Upper lobe of left lung (tissue), 6 donors: ENCODE results near the gene PKNOX2. TPM values are rescaled to one million over a fixed set of nuclear protein-coding genes. Genes with fewer than 3 reads are reported as not detected.
A peak's percentile ranks its signal among the peaks of the same experiment; 100 is the strongest.

ENCODE experiments used
- ATAC-seq, 2 donors: fragments of 200-7000 bp; cut with Tn5 transposase; one replicate each; pipeline ENCODE4 v1.9.1; 2022; ENCODE audit warnings: mild to moderate bottlenecking in 2 of 2, moderate library complexity in 2 of 2; ENCODE audit not compliant: low FRiP score in 2 of 2
- DNase-seq, 2 donors: peaks; one replicate each; pipeline ENCODE4 v3.0.0-alpha.2; 2019 to 2020
- H3K27ac ChIP-seq, 4 donors: fragments of 200-600 bp; sonication (generic); one replicate each; pipeline ENCODE4 v1.5.1; 2016 to 2019
- H3K27me3 ChIP-seq, 4 donors: fragments of 200-600 bp; sonication (generic); one replicate each; pipeline ENCODE4 v1.5.1; 2017 to 2019
- H3K36me3 ChIP-seq, 4 donors: fragments of 200-600 bp; sonication (generic); one replicate each; pipeline ENCODE4 v1.5.1; 2016 to 2019
- H3K4me1 ChIP-seq, 4 donors: fragments of 200-600 bp; sonication (generic); one replicate each; pipeline ENCODE4 v1.5.1; 2018 to 2019
- H3K4me3 ChIP-seq, 4 donors: fragments of 200-600 bp; sonication (generic); one replicate each; pipeline ENCODE4 v1.5.1; 2017 to 2019; ENCODE audit warnings: mild to moderate bottlenecking in 2 of 4, moderate library complexity in 1 of 4
- H3K9me3 ChIP-seq, 4 donors: fragments of 200-600 bp; sonication (generic); one replicate each; pipeline ENCODE4 v1.5.1; 2018 to 2019
- EP300 ChIP-seq, 4 donors: sonication (generic); formaldehyde crosslinking; IDR thresholded peaks; one replicate each; pipeline ENCODE4 v1.5.1; 2017; ENCODE audit warnings: antibody characterized with exemption in 4 of 4, control low read depth in 2 of 4
- POLR2A ChIP-seq, 4 donors: fragments of 450-650 bp; IDR thresholded peaks; one replicate each; pipeline ENCODE4 v1.5.1; 2016 to 2017; ENCODE audit warnings: antibody characterized with exemption in 4 of 4, mild to moderate bottlenecking in 2 of 4
- POLR2AphosphoS5 ChIP-seq, 2 donors: sonication (generic); formaldehyde crosslinking; IDR thresholded peaks; one replicate each; pipeline ENCODE4 v1.5.1; 2017; ENCODE audit warnings: antibody characterized with exemption in 2 of 2
- WGBS, 2 donors: methylation state at CpG; one replicate each; pipeline ENCODE4 v1.1.5; 2017 to 2018; 5-methylcytosine and 5-hydroxymethylcytosine counted together
- total RNA-seq, 6 donors: library from RNA; depleted of rRNA in 4 of 6; stranded (reverse); fragments of >200 nt in 4 of 6; gene quantifications; one replicate each; pipeline versions ENCODE4 v1.1.0 to v1.2.1, GENCODE V29; 2016 to 2021
- TF ChIP-seq, protein P1 (sequence below), 6 experiments: fragments of 450-650 bp in 4 of 6; fragments of 200-600 bp in 2 of 6; sonication (generic) in 2 of 6; IDR thresholded peaks; one replicate each; pipeline ENCODE4 v1.5.1; 2016 to 2019; ENCODE audit warnings: antibody characterized with exemption in 6 of 6
- donor health status: DM: no; HTN: no; CAD: no; lungs with moderate emphysema.
- donor health status: DM: no; HTN: yes; CAD: no; lungs with severe emphysema.

PKNOX2 gene
- total RNA-seq, 6 donors from 2014 or later, result 2.9 to 15.5 (median 8.4) TPM

DNA sequence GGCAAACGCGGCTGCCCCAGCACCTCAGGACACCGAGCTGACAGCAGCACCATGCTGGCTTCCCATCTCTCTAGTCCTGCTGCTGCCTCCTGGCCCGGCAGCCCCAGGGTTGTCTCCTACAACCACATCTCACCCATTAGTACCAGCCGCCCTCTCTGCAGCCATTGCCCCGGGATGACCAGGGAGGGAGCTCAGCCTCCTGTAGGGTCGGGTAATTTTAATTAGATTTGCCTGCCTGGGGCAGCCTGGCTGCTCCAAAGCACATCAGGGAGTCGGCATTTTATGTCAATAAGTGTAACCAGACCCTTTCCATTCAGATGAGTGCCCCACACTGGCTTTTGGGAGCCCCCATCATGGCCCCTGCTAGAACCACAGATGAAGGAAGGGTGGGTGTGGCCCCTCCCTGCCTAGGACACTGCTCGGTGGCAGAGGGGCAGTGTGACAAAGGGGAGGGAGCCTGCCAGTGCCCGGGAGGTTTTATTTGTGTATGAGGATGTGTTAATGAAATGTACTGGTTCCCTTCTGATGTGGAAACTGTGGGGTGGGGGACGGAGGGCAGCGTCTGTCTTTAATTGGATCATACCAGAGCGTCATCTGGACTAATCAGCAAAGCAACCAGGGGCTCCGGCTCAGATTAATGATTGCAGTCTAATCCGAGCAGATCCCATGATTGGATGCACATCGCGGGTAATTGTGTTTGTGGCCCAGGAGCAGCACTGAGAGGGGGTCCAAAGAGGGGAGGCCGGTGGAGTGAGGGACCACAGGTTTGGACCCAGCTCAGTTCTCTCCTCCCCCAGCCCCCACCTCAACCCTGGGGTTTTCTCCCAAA is 206.2 kb downstream of the PKNOX2 start:
- TF ChIP-seq POLR2AphosphoS5 (IDR thresholded peaks at IDR 0.05), result no peak
- TF ChIP-seq, protein P1, sequence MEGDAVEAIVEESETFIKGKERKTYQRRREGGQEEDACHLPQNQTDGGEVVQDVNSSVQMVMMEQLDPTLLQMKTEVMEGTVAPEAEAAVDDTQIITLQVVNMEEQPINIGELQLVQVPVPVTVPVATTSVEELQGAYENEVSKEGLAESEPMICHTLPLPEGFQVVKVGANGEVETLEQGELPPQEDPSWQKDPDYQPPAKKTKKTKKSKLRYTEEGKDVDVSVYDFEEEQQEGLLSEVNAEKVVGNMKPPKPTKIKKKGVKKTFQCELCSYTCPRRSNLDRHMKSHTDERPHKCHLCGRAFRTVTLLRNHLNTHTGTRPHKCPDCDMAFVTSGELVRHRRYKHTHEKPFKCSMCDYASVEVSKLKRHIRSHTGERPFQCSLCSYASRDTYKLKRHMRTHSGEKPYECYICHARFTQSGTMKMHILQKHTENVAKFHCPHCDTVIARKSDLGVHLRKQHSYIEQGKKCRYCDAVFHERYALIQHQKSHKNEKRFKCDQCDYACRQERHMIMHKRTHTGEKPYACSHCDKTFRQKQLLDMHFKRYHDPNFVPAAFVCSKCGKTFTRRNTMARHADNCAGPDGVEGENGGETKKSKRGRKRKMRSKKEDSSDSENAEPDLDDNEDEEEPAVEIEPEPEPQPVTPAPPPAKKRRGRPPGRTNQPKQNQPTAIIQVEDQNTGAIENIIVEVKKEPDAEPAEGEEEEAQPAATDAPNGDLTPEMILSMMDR (IDR thresholded peaks at IDR 0.05), result no peak
- TF ChIP-seq POLR2A (IDR thresholded peaks at IDR 0.05), result no peak
- TF ChIP-seq EP300 (IDR thresholded peaks at IDR 0.05), result no peak
- Histone ChIP-seq H3K9me3 (no peaks in the 10 kb centered on the region), H3K4me1 (peaks cover 0 to 11% (median 9%) of the 10 kb centered on the region in 4 donors), H3K4me3 (no peak overlapping the region), H3K27me3 (no peaks in the 10 kb centered on the region), H3K36me3 (peaks cover 0 to 3% (median 0%) of the 10 kb centered on the region in 4 donors), H3K27ac (peak overlapping the region; percentile 18 to 43 (median 40))
- WGBS, 2 donors, result 58 to 65% methylated on average over 16 to 18 of the region's 18 CpGs
- ATAC-seq, result no peak
- no peak for DNase-seq

DNA sequence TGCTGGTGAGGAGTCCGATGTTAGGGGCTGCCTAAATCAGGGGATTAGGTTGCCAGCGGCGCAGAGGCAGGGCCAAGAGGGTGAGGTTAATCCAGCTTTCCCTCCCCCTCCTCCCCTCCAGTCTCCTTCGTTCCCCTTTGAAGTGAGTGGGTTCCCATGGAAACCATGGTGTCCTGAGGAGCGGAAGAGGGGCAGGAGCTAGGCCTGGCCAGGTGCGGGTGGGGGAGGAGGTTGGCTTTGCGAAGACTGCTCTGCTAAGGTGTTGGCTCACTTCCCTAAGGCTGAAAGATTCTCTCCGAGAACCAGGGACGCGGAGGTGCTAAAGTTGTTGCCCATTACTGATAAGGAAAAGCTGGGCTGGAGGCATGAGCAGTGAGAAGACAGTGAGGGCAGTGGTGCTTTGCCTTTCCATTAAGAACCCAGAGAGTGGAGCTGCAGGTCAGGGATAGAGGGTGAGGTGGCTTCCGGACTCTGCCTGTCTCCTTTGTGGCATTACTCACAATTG is 206.9 kb downstream of the PKNOX2 start:
- no peak overlapping the region for H3K4me3 ChIP-seq
- peaks cover 3 to 18% (median 15%) of the 10 kb centered on the region in 4 donors for H3K4me1 ChIP-seq
- ATAC-seq (no peak), DNase-seq (no peak)
- TF ChIP-seq, protein P1 (IDR thresholded peaks at IDR 0.05), result no peak
- TF ChIP-seq POLR2A (IDR thresholded peaks at IDR 0.05), result no peak
- WGBS, 2 donors, result 40 to 58% methylated on average over 9 to 10 of the region's 11 CpGs
- H3K27ac ChIP-seq, result peak overlapping the region; percentile 18 to 43 (median 40)
- no peaks in the 10 kb centered on the region for H3K9me3 ChIP-seq
- H3K36me3 ChIP-seq, result peaks cover 0 to 3% (median 0%) of the 10 kb centered on the region in 4 donors
- no peaks in the 10 kb centered on the region for H3K27me3 ChIP-seq

DNA sequence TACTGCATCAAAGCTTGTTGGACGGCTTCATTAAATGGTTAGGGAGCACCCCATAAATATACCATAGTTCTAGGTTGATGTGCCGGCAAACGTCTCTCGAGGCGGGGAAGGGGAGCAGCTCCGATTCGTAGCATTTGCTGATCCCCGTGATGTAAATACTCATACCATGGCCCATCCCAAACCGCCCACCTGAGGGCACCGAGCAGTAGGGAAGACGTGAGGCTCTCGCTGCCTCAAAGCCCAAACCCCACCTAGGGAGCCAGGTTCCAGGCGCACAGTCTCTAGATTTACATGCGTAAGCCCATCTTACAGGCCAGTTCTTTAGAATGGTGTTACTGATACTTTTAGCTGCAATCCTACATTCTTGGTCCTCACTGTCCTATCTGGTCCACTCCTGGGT is 207.5 kb downstream of the PKNOX2 start:
- 84 to 86% methylated on average over 14 of the region's 14 CpGs for WGBS, 2 donors

DNA sequence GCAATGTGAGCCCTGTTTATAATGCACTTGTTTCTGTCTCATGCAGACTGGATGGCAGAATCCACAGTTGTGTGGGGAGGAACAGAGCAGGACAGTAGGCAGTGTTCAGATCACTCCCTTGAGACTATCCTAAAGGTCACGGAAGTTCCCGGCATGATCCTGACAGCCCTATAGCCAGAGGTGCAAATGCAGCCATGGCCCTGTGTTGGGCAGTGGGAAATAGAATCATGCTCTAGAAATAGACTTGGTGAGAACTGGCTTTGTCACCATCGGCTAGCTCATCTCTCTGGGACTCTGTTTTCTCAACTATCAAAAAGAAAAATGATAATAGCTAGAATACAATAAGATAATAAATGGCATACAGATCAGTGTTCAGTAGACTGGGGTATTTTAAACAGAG is 208.4 kb downstream of the PKNOX2 start:
- no peaks in the 10 kb centered on the region for H3K9me3 ChIP-seq
- 77 to 83% methylated on average over 3 of the region's 3 CpGs for WGBS, 2 donors
- peaks cover 0 to 3% (median 0%) of the 10 kb centered on the region in 4 donors for H3K36me3 ChIP-seq
- peaks cover 7 to 20% (median 16%) of the 10 kb centered on the region in 4 donors for H3K4me1 ChIP-seq
- TF ChIP-seq, protein P1 (IDR thresholded peaks at IDR 0.05), result no peak
- no peak for TF ChIP-seq POLR2A (IDR thresholded peaks at IDR 0.05)
- peak in 1 of 4 donors; percentile 15 for TF ChIP-seq EP300 (IDR thresholded peaks at IDR 0.05)
- peak in 1 of 2 donors; percentile 20 for TF ChIP-seq POLR2AphosphoS5 (IDR thresholded peaks at IDR 0.05)
- DNase-seq (no peak), ATAC-seq (no peak)
- H3K27me3 ChIP-seq, result no peaks in the 10 kb centered on the region
- peak overlapping the region in 3 of 4 donors; percentile 13 to 42 (median 37) for H3K27ac ChIP-seq
- H3K4me3 ChIP-seq, result no peak overlapping the region

More for the DNA sequence above, 207.5 kb downstream of the PKNOX2 start:
- no peaks in the 10 kb centered on the region for H3K9me3 ChIP-seq
- H3K4me3 ChIP-seq, result no peak overlapping the region
- TF ChIP-seq POLR2AphosphoS5 (IDR thresholded peaks at IDR 0.05) (no peak), EP300 (IDR thresholded peaks at IDR 0.05) (no peak), POLR2A (IDR thresholded peaks at IDR 0.05) (no peak)
- TF ChIP-seq, protein P1 (IDR thresholded peaks at IDR 0.05), result no peak
- peaks cover 5 to 20% (median 16%) of the 10 kb centered on the region in 4 donors for H3K4me1 ChIP-seq
- peak overlapping the region in 3 of 4 donors; percentile 18 to 42 (median 39) for H3K27ac ChIP-seq
- ATAC-seq (no peak), DNase-seq (no peak)
- no peaks in the 10 kb centered on the region for H3K27me3 ChIP-seq
- peaks cover 0 to 3% (median 0%) of the 10 kb centered on the region in 4 donors for H3K36me3 ChIP-seq
